OCI-LY7 (cell line): ENCODE results near the gene SPATA13. TPM values are rescaled to one million over a fixed set of nuclear protein-coding genes. Genes with fewer than 3 reads are reported as not detected.

Experiments used
- BruUV-seq: library from RNA; stranded (reverse); fragments of 400-500 nt; replicated peaks from 2 replicates; lab custom pipeline; 2021; lab: Mats Ljungman, UMichigan
- CTCF ChIA-PET: fragments of 300-600 bp; sonication (Branson Sonifier 250); formaldehyde crosslinking; loops from one replicate; lab custom pipeline; 2022; ENCODE audit warnings: antibody characterized with exemption; ENCODE audit not compliant: unreplicated experiment; lab: Charles Lee
- POLR2A ChIA-PET: fragments of 300-600 bp; sonication (Branson Sonifier 250); formaldehyde crosslinking; loops from one replicate; lab custom pipeline; 2022; ENCODE audit warnings: antibody characterized with exemption; lab: Charles Lee
- DNase-seq: peaks from one replicate; pipeline ENCODE4 v3.0.0-alpha.2; 2015; ENCODE audit warnings: low spot score
- H2AFZ ChIP-seq: fragments of 200-600 bp; sonication (generic), shearing (Covaris generic); 2 replicates; pipeline ENCODE4 v1.6.1; 2014; ENCODE audit warnings: mild to moderate bottlenecking, antibody characterized with exemption, low read length, moderate library complexity
- H3K27ac ChIP-seq: fragments of 200-600 bp; sonication (generic); 2 replicates; pipeline ENCODE4 v1.5.1; 2014; ENCODE audit warnings: mixed run types, low read depth, mild to moderate bottlenecking, moderate library complexity, low read length, inconsistent platforms; ENCODE audit not compliant: poor library complexity, severe bottlenecking
- H3K36me3 ChIP-seq: fragments of 200-600 bp; sonication (generic); 2 replicates; pipeline ENCODE4 v1.6.1; 2014; ENCODE audit warnings: mild to moderate bottlenecking, antibody characterized with exemption, low read length, moderate library complexity, mixed read lengths; ENCODE audit not compliant: insufficient read depth
- H3K4me1 ChIP-seq: fragments of 200-600 bp; sonication (generic); 2 replicates; pipeline ENCODE4 v1.5.1; 2014; ENCODE audit warnings: mild to moderate bottlenecking, low read length; ENCODE audit not compliant: insufficient read depth, poor library complexity, severe bottlenecking
- H3K4me2 ChIP-seq: fragments of 200-600 bp; sonication (generic); 2 replicates; pipeline ENCODE4 v1.6.1; 2014; ENCODE audit warnings: mild to moderate bottlenecking, low read length
- H3K4me3 ChIP-seq: fragments of 200-600 bp; sonication (generic); 2 replicates; pipeline ENCODE4 v1.5.1; 2014; ENCODE audit warnings: mild to moderate bottlenecking, low read depth, low read length; ENCODE audit not compliant: poor library complexity, severe bottlenecking
- H3K79me2 ChIP-seq: fragments of 200-600 bp; sonication (generic); 2 replicates; pipeline ENCODE4 v1.6.1; 2016; ENCODE audit warnings: low read depth, mild to moderate bottlenecking, low read length, moderate library complexity, mixed read lengths; ENCODE audit not compliant: insufficient read depth
- H3K9me2 ChIP-seq: fragments of 200-600 bp; sonication (generic); 2 replicates; pipeline ENCODE4 v1.6.1; 2016; ENCODE audit warnings: mild to moderate bottlenecking, low read length, mixed read lengths; ENCODE audit not compliant: insufficient read depth
- H3K9me3 ChIP-seq: fragments of 200-600 bp; sonication (generic); 2 replicates; pipeline ENCODE4 v1.6.1; 2014; ENCODE audit warnings: mild to moderate bottlenecking, mixed run types, low read length, mixed read lengths
- H4K20me1 ChIP-seq: fragments of 200-600 bp; sonication (generic); 2 replicates; pipeline ENCODE4 v1.6.1; 2014; ENCODE audit warnings: mild to moderate bottlenecking, antibody characterized with exemption, low read length, moderate library complexity, mixed read lengths; ENCODE audit not compliant: insufficient read depth
- EZH2phosphoT487 ChIP-seq: fragments of 200-600 bp; sonication (generic); IDR thresholded peaks from 2 replicates; pipeline ENCODE4 v1.6.1; 2018; ENCODE audit warnings: low read depth, borderline replicate concordance, mild to moderate bottlenecking, mixed run types, antibody characterized with exemption, low read length, moderate library complexity, mixed read lengths
- intact Hi-C: fragments of 100-400 bp; cut with micrococcal nuclease; formaldehyde crosslinking; loops from one replicate; pipeline ENCODE4 v1.10.0; 2022; ENCODE audit not compliant: unreplicated experiment
- total RNA-seq, 2 experiments: library from RNA; depleted of rRNA in 1 of 2; stranded (reverse); fragments of >200 nt in 1 of 2; shearing (Covaris generic) in 1 of 2; gene quantifications; 2 replicates each; pipeline ENCODE4 v1.2.3, GENCODE V29; 2014 to 2022
- TF ChIP-seq, protein P1 (sequence below): fragments of 200-600 bp; sonication (generic); conservative IDR thresholded peaks from 2 replicates; pipeline ENCODE4 v1.5.1; 2014; ENCODE audit warnings: mild to moderate bottlenecking, antibody characterized with exemption, low read length, moderate library complexity, mixed read lengths

SPATA13 gene
- total RNA-seq, 2 experiments from 2014 or later = 3.8 to 32.4 TPM

DNA sequence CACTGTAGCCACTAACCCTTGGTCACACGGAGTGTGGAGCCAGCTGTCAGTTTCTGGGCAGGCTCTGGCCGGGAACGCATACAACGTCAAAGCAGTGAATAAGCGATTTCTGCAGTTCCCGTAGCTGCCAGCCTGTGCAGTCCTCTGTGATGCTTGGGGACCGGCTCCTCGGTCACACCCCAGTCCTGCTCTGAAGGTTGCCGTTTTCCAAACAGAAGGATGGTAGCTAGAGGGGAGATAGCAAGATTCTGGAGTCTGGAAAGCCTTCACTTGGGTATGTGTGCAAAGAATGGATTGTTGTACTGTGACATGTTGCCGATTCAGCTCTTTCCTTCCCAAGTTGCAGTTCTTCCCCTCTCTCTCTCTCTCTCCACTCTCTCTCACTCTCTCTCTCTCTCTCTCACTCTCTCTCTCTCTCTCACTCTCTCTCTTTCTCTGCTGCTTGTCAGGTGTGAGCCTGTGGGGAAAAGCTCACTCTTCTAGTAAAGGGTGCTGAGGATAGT is 110.2 kb downstream of the SPATA13 start:
- ChIA-PET CTCF (interaction anchor here (0.6 to 0.7 kb wide), 2 partner anchors 170 to 242 kb away, joined by 3 read pairs; no protein-coding TSS in a partner anchor), POLR2A (interaction anchor here (0.6 to 1.1 kb wide), 3 partner anchors 11 to 249 kb away, joined by 3 to 4 read pairs (median 3); no protein-coding TSS in a partner anchor)
- Histone ChIP-seq H3K4me3 (no peak overlapping the region), H3K9me3 (no peaks in the 10 kb centered on the region), H3K79me2 (no peaks in the 10 kb centered on the region), H3K36me3 (no peaks in the 10 kb centered on the region), H3K4me2 (no peak overlapping the region), H3K27ac (no peak overlapping the region), H2AFZ (no peak overlapping the region), H4K20me1 (no peaks in the 10 kb centered on the region), H3K9me2 (no peaks in the 10 kb centered on the region), H3K4me1 (no peaks in the 10 kb centered on the region)
- no TSS peak for BruUV-seq
- intact Hi-C loops = no loop called here
- no peak for DNase-seq
- TF ChIP-seq, protein P1, sequence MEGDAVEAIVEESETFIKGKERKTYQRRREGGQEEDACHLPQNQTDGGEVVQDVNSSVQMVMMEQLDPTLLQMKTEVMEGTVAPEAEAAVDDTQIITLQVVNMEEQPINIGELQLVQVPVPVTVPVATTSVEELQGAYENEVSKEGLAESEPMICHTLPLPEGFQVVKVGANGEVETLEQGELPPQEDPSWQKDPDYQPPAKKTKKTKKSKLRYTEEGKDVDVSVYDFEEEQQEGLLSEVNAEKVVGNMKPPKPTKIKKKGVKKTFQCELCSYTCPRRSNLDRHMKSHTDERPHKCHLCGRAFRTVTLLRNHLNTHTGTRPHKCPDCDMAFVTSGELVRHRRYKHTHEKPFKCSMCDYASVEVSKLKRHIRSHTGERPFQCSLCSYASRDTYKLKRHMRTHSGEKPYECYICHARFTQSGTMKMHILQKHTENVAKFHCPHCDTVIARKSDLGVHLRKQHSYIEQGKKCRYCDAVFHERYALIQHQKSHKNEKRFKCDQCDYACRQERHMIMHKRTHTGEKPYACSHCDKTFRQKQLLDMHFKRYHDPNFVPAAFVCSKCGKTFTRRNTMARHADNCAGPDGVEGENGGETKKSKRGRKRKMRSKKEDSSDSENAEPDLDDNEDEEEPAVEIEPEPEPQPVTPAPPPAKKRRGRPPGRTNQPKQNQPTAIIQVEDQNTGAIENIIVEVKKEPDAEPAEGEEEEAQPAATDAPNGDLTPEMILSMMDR = no peak
- TF ChIP-seq EZH2phosphoT487 = no peak

DNA sequence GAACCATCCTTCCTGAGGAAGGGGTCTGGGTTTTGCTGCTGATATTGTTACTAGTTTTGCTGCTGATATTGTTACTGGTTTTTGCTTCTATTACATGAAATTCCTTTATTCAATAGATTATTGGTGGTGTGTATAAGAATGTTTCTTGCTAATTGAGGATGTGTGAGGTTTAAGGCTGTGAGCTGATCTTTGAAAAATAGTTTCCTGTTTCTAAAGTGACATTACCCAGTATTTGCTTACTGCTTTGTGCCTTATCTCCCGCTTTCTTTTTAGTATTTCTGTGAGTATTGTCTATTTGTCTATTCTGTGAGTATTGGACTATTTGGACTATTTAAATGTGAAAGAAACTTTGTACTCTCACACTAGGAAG is 110.7 kb downstream of the SPATA13 start:
- Histone ChIP-seq H3K36me3 (no peaks in the 10 kb centered on the region), H3K79me2 (no peaks in the 10 kb centered on the region), H3K27ac (no peak overlapping the region), H3K9me3 (no peaks in the 10 kb centered on the region), H4K20me1 (no peaks in the 10 kb centered on the region), H3K4me3 (no peak overlapping the region), H2AFZ (no peak overlapping the region), H3K9me2 (no peaks in the 10 kb centered on the region), H3K4me1 (no peaks in the 10 kb centered on the region), H3K4me2 (no peak overlapping the region)
- intact Hi-C loops = no loop called here
- CTCF ChIA-PET = no interaction called here
- POLR2A ChIA-PET = interaction anchor here (1.1 kb wide), 1 partner anchor 12 kb away, joined by 4 read pairs; no protein-coding TSS in a partner anchor
- TF ChIP-seq, protein P1 = no peak
- TF ChIP-seq EZH2phosphoT487 = no peak
- BruUV-seq = no TSS peak
- no peak for DNase-seq

DNA sequence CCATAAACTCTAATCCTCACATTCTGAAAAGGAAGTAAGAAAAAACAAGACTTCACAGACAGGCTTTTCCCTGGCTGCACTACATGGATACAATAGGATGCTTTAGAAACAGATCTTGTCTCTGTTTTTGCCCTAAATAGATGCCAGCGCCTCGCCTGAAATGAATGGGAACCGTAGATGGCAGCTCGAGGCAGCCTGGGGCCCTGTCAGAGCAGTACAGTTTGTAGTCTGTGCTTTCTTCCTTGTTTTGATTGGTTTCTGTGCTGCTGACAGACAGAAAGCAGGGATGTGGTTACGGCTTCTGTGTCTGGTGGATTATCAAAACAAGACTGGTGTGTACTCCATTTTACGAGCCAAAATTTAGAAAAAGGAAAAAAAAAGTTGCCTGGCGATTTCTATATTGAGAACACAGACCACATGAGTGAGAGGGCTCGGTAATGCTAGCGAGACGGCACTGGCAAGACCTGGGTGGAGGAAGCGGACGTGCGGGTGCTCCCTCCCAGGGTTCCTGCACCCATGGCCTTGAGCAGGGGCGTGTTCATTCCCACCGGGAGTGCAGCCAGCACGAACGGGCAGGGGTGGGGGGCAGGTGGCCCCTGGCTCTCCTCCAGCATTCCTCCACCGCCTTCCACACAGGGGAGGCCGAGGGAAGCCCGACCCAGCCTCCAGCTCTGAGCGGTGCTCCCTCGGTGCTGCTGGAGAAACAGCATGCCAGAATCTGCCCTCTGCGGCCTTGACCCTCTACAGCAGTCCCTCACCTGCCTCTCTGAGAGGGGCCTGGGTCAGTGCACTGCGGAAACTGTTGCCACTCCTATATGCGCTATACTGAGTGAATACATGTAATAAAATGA is 111.3 kb downstream of the SPATA13 start:
- no peak overlapping the region for H3K27ac ChIP-seq
- BruUV-seq = no TSS peak
- H2AFZ ChIP-seq = no peak overlapping the region
- intact Hi-C loops = no loop called here
- no peaks in the 10 kb centered on the region for H3K79me2 ChIP-seq
- H3K4me3 ChIP-seq = no peak overlapping the region
- no peaks in the 10 kb centered on the region for H4K20me1 ChIP-seq
- no peaks in the 10 kb centered on the region for H3K9me2 ChIP-seq
- H3K4me1 ChIP-seq = no peaks in the 10 kb centered on the region
- no peak overlapping the region for H3K4me2 ChIP-seq
- POLR2A ChIA-PET = no interaction called here
- no peaks in the 10 kb centered on the region for H3K9me3 ChIP-seq
- H3K36me3 ChIP-seq = no peaks in the 10 kb centered on the region
- DNase-seq = no peak
- CTCF ChIA-PET = no interaction called here
- no peak for TF ChIP-seq EZH2phosphoT487
- TF ChIP-seq, protein P1 = no peak
